ENCODE results near the gene PRSS27.
"Not testable (repeated sequence)": the region's sequence is repeated elsewhere in the genome, so short reads cannot be mapped to it uniquely, and the experiment has no call there.

The PRSS27 gene

DNA sequence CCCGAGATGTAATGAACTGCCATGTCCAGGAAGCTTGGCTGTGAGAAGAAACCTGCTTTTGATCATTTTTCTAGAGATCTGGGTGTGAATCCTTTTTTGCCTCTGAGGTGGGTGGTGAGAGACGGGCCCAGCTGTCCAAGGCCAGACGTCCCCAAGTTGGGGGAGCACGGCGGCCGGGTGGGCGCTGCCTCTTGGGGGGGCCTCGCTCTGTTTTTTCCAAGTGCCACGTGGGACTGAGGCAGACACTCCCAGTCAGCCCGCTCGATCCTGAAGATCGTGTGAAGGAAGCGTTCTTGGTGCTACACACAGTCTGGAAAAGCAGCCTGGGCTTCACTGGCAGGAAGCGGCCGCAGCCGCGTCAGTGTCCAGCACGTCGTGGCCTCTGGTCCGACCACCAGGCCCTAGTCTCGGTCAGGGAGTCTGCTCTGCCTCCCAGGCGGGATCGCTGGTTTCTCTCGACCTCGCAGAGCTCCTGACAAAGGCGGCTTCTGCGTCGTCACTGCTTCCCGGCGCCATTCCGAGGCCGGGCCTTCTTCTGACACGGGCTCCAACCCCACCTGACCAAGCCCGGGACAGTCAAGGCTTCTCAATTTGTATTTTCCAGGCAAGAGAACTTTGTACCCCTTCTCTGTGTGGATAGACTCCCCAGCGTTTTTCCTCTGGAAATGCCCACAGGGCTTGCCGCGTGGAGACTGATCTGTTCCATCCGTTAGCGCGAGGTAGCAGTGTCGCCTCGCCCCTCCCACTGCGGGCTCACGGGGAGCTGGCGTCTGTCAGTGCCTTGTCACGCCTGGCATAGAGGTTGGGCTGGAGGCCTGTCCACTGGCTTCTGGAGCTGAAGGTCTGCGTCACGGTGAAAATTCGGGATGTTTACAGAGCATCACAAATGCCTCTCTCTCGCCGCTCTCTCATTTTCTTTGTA is 12.4 kb downstream of the PRSS27 start:
- FAIRE-seq, result no peak

DNA sequence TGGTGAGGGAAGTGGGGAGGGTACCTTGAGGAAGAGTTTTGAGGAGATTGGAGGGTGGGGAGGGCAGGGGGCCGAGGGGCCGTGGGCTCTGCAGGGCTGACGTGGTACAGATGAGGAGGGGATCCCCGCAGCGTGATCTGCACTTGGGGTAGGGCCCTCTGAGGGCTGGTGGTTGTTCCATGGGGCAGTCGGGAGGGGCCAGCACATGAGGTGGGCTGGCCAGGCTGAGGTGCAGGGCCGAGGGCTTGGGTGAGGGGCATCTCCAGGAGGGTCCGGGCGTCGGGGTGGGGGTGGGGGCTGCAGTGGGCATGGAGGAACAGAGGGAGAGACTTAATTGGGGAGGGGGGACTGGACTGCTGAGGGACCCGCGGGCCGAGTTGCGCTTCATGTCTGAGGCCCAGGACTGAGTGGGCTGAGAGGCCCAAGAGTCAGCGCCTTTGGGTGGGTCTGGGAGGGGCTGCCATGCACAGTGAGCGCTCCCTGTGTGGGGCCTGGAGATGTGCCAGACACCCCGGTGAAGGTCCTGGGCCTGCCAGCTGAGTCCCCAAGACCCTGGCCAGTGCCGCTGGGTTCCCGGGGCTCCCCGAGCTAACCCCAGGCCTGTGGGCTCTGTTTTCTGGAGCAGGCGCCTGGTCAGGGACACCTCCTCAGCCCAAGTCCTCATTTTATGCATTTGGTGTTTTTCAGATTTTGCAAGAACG is 13.3 kb downstream of the PRSS27 start:
- FAIRE-seq, result no peak

DNA sequence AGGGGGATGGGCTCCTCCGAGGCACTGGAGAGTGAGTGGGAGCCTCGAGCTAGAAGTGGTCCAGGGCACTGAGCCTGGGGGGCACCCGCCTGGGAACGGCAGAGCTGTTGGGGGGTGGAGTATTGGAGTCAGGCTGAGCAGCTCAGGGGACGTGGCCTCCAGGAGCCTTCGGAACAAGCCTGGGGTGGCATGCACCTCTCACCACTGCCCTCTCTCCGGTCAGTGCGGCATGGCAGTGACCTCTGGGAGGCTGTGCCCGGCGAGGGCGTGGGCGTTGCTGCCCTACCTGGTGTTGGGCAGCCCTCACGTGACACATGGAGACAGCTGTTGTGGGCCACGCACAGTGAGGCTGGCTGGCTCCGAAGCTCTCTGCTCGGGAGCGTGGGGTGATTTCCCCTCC is 13.9 kb downstream of the PRSS27 start:
- FAIRE-seq, result no peak

DNA sequence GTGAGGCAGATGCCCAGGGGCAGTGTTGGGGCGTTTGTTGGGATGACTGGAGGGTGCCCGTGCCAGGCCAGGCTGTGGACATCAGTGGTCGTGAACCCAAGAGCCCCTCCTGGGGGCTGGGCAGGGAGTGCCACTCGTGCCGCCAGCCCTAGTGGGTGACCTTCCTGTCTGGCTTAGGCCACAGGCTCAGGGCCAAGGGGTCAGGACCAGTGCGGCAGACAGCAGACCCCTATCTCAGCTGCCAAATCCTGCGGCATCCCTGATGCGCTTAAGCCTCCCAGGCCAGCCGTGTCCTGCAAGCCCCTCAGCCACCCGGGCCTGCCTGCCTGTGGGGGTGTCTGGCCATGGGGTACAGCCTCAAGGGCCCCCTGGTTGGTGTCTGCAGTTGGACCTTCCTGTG is 14.7 kb downstream of the PRSS27 start:
- no peak for FAIRE-seq

DNA sequence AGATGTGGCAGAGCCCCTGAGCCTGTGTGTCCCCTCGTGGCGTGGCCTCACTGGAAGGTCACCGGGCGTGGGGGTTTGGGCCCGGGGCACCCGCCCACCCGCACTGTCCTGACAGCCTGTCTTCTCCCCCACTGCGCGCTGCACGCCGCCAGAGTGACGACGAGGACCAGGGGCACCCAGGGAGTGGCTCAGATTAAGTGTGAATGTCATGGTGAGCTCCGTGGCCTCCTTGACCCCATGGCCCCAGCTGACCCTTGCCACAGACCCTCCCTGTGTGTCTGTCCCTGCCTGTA is 15.1 kb downstream of the PRSS27 start:
- no peak for FAIRE-seq

DNA sequence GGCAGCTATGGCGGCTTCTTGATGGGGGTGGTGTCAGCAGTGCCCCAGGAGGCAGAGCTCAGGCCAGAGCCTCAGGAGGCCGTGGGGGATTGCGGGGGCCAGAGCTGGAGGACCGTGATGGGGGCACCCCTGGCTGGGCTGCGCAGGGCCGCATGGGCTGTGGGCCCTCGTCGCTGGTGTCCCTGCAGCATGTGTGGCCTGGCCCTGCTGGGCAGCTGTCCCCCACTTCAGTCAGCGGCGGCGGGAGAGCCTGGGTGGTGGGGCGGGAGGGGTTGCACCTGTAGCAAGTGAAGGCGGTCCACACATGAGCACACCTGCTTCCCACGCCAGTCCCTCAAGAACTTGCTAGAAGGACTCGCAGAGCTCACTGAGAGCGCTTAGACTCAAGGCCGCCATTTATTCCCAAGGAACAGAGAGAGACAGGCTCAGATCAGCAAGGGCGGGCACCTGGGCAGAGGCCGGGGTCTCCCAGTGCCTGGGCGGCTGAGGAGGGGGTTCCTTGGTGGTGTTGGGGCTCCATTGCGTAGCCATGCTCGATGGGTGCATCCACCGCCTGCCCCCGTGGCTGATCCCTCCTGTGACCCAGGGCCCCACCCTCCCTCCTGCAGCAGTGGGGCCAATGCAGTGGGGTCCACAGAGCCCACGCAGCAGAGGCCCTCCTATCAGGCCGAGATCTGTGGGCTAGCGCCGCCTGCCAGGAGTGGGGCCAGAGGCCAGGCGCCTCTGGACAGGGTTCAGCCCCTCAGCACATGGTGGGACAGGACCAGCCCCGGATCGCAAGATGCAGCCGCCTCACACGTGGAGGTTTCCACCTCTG is 15.7 kb downstream of the PRSS27 start:
- FAIRE-seq, result no peak

DNA sequence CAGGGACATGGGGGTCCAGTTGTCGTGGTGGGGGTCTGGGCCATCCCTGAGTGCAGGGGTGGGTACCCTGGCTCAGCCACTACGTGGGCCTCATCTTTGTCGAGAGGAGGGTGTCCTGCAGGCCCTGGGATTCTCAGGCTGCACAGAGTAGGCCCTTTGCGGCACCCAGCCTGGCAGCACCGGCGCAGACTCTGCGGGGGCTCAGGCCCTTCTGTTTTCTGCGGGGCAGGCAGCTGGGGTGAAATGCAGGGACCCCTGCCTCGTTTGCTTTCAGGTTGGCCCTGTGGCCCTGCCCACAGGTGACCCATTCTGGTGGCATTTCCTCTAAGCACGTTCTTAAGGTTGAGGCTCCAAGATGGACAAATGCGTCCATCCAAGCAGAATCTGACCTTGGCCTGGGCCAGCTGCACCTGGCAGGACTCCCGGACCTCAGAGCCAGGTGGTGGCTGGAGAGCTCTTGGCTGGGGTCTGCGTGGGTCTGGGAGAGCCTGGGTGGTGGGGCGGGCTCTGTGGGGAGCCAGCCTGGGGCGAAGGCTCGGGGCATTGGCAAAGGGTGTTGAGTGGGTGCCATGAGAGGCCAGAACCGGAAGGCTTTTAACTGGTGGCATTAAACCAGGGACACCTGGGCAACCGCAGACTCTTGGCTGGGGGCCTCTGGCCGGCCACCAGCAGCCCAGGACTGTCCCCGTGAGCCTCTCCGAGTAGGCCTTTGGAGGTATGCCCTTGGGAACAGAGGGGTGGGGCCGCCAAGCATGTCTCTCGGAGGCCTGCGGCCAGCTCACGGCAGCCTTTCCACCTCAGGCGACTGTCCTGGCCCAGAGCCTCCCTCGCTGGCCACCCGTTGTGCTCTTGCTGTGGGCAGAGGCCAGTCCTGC is 16.9 kb downstream of the PRSS27 start:
- FAIRE-seq, result no peak

DNA sequence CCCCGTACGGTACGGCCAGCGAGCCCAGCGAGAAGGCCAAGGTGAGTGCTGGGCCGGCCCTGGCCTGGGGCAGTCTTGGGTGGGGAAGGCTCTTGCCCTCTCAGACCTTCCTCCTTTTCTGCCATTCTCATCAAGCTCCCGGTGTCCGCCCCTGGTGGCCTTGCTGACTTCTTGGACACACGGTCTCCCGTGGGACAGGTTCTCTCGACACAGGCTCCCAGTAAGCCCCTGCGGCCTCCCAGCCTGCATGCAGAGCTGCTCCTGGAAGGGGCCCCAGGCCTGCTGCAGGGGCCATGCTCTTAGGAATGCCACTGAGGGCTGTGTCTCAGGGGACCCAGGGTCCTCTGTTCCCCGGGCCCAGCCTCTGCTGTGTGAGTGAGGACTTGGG is 17.6 kb downstream of the PRSS27 start:
- FAIRE-seq, result no peak

DNA sequence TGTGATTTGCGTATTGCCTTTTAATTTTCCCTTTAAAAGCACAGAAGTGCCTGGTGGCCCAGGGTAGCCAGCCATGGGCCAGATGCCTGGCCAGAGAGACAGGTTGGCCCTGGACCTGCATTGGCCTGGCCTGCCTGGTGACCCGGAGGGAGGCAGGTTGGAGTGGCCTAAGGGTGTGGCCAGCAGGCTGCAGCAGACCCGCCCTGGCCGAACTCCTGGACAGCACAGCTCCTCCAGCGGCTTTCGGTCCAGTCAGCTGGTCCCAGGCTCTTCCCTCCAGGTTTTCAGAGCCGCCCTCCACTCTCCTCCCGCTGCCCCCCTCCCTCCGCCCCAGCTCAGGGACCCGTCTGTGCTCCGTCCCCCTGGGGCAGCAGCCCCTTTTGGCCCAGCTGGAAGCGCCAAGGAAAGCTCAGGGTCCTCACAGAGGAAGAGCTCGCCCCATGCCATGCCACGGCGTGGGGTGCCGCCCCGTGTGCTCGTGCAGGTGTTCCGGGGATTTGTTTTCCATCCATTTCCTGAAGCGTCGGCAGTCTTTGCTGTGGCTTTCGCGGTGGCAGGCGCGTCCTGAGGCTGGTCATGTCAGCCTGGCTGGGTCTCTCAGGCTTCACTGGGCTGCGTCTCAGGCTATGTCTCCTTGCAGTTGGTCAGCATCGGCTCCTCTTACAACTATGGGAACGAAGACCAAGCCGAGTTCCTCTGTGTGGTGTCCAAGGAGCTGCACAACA is 18.1 kb downstream of the PRSS27 start:
- FAIRE-seq, result no peak

DNA sequence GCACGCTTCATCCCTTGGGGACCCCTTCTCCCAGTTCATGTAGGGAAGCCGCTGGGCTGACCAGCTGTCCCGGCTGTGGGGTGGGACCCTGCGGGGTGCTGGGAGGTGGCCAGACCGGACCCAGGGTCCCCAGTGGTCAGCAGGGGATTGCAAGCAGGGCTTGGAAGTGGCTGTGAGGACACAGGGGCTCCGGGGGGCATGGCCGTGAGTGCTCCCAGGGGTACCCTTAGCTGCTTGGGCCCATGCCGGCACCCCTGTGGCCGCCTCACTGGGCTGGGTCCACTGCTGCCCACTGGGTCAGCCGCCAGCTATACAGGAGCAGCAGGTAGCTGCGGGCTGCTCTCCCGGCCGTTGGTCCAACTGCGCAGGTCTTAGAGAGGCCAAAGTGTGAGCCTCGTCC is 18.8 kb downstream of the PRSS27 start:
- FAIRE-seq, result no peak

DNA sequence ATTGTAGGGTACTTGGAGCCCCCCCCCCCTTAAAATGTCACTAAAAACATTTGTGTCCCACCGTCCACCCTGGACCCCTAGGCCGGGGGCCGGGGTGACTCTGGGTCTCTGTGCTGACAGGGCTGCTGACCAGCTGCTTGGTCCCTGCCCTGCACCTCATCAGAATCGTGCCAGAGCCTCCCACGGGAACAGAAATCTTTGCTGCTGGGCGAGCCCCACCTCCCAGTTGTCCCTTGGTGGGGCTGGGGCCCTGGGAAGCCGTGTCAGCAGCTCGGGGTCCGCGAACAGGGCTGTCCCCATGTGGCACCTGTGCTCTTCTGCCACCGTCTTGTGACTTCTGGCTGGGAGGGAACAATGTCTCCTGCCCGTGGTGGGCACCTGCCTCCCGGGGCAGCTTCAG is 19.2 kb downstream of the PRSS27 start:
- FAIRE-seq, result no peak

DNA sequence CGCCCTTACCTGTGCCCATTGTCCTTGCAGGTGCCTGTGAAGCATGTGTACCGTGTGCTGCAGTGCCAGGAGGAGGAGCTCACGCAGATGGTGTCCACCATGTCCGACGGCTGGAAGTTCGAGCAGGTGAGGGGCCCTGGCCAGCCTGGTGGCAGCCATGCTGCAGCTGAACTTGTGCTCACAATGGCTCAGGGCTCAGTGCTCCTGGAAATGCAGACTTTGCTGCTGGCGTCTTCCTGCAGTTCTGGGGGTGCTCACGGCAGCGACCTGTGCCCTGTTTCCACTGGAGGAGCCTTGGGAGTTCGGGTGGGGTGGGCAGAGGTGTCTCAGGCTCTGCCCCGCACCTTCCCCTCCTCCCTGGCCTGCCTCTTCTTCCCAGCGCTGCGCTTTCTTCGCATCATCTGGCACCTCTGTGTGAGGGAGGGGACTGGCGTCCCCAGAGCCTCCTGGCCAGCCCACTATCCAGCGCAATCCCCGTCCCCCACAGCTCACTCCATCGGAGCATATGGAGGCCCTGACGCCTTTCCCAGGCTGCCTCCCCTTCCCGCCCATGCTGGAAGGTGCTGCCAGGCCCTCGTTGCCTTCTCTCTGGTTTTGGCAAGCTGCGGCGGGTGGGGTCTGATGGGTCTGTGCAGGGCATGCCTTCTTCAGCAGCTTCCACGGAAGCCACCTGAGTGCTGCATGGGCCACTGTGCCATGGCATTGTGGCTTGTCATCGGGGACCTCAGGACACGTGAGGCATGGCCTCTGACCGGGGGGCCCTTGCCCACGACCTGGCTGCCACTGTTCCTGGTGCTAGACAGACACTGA is 20.0 kb downstream of the PRSS27 start:
- FAIRE-seq, result no peak

DNA sequence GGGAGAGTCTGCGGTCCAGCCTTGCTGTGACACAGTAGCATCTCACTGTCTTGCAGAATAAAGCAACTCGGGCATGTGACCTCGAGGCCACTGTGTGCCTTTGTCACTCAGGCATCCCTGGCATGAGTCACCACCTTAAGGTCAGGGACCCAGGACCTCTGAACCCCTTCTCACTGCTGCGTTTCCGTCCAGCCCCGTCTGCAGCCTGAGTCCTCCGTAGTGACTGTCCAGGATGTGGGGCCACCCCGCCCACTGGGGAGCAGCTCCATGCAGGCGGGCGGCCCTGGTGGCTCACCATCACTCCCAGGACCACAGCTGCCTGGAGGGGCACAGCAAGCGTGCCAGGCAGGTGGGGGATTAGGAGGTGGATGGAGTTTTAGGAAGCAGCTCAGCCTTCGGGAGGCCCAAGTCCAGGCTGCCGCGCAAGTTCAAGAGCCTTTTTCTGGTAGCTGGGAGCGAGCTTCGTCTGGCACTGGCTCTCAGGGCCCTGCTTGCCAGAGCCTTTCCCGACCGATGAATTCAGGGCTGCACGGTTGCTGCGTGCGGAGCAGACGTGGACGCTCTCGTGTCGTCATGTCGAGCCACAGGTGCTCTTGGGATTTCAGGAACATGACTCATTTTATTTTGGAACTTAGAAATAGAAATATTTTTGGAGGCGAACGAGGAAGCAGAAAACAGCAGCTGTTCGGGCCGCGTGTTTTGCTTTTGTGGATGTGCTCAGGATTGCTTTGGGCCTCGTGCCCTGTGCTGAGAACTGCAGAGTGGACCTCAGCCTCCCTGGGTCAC is 20.9 kb downstream of the PRSS27 start:
- no peak for FAIRE-seq

DNA sequence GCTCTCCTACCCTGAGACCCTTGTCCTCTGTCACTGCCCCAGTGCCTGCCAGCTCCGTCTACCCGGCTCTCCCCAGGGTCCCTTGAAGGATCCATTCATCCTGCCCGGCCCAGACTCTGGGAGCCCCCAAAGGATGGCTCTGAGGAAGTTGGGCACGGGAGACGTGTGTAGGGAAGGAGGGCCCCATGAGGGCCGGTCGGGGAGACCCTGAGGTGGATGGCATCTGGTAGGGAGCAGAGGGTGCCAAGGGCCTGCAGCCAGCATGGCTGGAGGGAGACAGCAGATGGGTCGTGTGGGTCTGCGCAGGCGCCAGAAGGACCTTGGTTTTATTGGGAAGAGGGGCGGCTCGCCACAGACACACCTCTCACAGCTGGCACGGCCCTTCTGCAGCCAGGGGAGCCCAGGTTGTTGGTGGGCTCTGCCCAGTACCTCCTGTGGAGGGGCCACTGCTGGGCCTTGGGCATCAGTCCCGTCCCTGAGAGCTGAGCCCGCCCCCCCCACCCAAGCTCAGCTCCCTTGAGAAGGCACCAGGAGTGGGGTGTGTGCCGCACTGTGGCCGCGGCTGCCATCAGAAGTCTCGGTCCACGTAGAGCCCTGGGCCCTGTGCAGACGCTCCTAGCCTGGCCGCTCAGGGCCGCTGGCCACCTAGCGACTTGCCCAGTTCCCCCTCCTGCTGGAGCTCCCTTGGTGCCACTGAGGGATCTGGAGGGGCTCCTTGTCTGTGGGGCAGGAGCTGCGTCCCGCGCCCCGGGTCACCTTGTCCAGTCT is 21.7 kb downstream of the PRSS27 start:
- FAIRE-seq, result no peak

DNA sequence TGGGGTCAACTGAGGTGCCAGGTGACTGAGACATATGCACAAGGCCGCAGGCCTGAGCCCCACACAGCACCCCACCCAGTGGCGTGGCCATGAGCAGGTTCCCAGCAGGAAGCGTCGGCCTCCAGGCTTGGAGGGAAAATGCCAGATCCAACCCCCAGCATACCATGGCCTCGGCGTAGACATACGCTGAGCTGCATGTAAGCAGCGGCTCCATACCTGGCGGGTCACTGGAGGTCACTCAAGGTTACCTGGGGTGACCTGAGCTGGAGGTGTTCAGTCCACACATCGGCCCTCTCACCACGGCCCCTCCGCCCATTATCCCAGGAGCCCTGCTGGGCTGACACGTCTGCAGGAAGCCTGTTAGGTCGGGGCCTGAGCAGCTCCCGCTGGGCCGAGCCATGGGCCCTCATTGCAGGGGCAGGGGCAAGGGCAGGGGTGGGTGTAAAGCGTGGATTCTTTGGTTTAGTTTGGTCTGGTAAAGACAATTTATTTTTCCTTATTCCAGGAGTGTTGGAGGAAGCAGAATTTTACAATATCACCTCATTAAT is 22.5 kb downstream of the PRSS27 start:
- no peak for FAIRE-seq

DNA sequence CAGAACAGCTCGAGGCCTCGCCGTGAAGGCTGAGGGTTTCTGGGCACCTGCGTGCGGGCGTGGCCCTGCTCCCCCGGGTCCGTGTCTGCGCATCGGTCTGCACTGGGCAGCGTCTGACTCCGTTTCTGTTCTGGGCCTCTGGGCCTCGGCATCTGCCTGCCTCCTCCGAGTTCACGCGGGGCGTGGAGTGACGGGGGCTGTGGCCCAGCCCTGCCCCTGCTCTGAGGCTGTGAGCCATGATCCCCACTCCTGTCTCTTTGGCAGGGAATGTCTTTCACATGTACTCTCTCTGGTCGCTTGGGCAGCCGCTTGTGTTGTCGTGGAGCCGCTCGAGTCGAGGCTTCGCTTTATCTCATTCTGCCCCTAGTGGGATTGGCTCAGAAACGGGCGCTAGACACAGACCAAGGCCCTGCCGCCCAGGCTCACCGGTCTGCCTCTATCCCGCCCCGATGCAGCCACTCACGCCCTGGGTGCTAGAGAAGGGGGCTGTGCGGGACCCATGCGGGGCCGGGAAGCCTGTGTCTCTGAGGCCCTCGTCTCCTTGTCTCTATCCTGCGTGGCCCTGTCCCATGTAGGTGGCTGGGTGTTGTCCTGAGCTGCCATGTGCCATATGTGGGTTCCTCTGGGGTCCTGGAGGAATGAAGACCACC is 23.3 kb downstream of the PRSS27 start:
- not testable (repeated sequence) for FAIRE-seq

DNA sequence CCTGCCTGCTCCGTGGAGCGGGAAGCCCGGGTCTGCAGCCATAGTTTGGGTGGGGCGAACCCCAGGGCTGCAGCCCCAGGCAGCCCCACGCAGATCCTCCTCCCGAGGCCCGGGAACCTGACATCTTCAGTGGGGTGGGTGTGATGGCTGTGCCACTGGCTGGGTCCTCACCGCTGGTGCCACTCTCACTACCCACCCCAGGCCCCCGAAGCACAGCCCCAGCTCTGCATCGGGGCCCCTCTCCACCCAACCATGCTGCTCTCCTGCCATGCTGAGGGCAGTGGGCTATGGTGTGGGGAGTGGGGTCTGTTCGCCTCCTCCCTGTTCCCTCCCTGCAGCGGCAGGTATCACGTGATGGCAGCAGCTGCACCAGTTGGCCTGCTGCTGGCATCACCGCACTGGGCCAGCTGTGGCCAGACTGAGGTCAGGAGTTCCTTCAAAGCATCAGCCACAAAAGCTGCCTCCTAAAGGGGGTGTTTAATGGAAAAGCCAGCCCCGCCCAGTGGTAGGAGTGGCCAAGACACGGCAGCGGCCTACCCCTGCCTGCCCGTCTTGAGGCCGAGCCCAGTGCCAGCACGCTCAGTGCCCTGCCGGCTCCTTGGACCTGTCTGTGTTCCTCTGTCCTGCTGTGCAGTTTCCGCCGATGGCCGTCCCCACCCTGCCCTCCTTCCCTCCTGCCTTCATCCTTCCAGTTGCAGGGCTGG is 26.9 kb downstream of the PRSS27 start:
- FAIRE-seq, result no peak
